ENCODE measurements around the gene MOB1A.
A peak's percentile ranks its signal among the peaks of the same experiment; 100 is the strongest.

The MOB1A gene

DNA sequence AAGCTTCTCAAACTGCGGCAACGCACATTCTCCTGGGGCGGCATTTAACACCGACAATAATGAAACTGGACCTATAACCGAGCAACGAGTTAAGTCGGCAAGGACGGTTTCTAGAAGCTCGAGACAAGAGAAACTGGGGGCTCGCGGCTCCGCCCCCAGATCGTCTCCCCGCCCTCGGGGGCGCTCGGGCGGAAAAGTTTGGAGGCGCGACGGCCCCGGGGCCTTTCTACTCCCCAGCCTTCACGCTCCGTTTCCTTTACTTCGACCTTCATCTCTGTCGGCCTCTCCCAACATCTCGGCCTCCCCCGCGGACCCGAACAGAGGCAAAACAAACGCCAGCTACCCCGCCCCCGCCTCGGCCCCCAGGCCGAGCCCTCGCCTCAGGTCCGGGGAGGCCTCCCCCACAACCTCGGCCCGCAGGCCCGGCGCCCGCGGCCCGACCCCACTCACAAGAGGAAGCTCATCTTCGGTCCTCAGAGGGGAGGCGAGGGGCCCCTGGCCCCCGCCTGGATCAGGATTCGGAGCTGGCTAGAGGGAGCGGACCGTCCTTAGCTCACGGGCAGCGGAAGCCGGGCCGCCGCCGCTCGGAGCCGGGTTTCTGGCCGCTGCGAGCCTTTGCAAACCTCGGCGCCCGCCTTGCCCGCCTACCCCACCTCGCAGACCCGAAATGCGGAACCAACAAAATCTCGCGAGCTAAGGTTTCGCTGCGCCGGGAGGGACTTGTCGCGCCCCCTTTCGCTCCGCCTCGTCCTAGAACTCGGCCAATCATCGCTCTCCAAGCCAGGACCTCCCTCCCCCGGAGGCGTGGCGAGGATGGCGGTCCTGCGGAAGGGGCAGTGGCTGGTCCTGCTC, at the start of gene MOB1A:
Gene MOB1A (minus strand): TSS at position 669 of the 852 bp plus-strand sequence. CDS start 205 bp downstream, at position 464.
- DNase-seq (ENCODE audit: low spot score), result peak; percentile 94
- TF ChIP-seq, protein P1, sequence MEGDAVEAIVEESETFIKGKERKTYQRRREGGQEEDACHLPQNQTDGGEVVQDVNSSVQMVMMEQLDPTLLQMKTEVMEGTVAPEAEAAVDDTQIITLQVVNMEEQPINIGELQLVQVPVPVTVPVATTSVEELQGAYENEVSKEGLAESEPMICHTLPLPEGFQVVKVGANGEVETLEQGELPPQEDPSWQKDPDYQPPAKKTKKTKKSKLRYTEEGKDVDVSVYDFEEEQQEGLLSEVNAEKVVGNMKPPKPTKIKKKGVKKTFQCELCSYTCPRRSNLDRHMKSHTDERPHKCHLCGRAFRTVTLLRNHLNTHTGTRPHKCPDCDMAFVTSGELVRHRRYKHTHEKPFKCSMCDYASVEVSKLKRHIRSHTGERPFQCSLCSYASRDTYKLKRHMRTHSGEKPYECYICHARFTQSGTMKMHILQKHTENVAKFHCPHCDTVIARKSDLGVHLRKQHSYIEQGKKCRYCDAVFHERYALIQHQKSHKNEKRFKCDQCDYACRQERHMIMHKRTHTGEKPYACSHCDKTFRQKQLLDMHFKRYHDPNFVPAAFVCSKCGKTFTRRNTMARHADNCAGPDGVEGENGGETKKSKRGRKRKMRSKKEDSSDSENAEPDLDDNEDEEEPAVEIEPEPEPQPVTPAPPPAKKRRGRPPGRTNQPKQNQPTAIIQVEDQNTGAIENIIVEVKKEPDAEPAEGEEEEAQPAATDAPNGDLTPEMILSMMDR (IDR thresholded peaks at IDR 0.05; ENCODE audit: borderline replicate concordance, control extremely low read depth, extremely low read depth, insufficient read depth, missing control alignments), result no peak
- in situ Hi-C loops (cut with MboI; ENCODE audit: low sequenced_read_pairs, unreplicated experiment), result no loop called here

DNA sequence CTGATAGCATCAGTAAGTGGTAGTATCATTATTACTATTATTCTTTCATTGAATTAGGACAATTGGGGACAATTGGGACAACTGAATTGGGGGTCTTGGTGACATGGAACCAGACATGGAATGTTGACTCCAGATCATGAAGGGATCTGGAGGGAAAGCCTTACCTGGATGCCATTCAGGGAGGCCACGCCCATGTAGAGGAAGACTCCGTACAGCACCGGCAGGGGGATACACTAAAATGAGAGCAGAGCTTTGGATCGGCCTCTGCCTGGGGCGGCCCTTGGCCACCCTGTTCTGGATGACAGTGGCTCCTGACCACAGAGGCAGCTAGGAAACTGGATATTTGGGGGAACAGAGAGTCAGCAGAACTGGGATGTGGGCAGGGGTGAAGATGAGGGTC, 49.0 kb upstream of the MOB1A start:
- no peak for DNase-seq (ENCODE audit: low spot score)
- TF ChIP-seq, protein P1 (IDR thresholded peaks at IDR 0.05; ENCODE audit: borderline replicate concordance, control extremely low read depth, extremely low read depth, insufficient read depth, missing control alignments), result no peak
- in situ Hi-C loops (cut with MboI; ENCODE audit: low sequenced_read_pairs, unreplicated experiment), result no loop called here

DNA sequence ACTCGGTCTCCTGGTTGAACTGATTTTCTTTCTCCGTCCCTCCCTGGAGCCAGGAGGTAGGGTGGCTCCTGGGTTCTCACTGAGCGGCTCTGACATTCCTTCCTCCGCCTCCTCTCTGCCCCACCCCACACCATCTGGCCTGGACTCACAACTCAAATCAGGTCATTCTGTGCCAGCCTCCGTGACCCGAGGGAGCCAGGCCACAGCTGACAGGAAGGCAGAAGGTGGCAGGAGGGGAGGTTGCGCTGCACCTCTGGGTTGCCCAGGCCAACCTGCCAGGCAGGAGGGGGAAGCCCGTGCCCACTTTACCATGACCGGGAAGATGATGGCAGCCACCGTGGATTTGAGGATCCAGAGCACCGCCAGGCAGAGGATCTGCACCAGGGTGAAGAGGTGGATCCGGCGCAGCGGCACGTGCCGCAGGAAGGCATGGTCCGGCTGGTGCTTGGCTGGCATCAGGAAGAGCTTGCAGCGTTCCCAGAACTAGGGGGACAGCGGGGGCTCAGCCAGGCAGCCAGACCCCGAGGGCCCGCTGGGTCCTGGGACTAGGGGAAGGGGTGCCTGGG, 48.1 kb upstream of the MOB1A start:
- no peak for DNase-seq (ENCODE audit: low spot score)
- in situ Hi-C loops (cut with MboI; ENCODE audit: low sequenced_read_pairs, unreplicated experiment), result no loop called here
- TF ChIP-seq, protein P1 (IDR thresholded peaks at IDR 0.05; ENCODE audit: borderline replicate concordance, control extremely low read depth, extremely low read depth, insufficient read depth, missing control alignments), result no peak

DNA sequence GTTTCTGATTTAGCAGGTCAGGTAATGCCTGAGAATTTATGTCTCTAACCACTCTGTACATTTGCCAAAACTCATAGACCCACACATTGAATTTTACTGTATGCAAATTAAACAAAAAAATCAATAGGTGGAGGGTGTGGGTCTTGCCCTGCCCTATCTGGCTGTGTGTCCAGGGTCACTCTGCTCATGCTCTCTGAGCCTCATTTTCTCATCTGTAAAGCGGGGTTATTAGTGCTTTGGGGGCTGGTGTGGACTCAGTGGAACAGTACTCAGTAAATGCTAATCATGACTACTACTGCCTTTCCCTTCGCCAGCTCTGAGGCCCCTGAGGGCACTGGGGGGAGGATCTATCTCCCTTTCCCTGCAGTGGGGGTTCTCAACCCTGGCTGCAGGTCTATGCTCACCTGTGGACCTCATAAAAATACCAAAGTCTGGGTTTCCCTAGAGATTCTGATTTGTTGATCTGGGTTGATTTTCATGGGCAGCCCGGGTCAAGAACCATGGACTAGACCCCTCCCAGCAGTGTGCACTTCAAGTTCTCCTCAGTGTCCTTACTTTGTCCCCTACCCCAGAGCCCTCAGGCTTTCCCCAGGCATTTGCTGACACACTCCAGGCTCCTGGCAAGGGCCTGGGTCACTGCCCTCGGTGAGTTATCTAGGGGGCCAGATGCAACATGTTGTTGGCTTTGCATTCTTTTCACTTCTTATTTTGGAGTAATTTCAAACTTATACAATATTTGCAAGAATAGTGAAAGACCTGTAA, 47.2 kb upstream of the MOB1A start:
- TF ChIP-seq, protein P1 (IDR thresholded peaks at IDR 0.05; ENCODE audit: borderline replicate concordance, control extremely low read depth, extremely low read depth, insufficient read depth, missing control alignments), result no peak
- no peak for DNase-seq (ENCODE audit: low spot score)
- in situ Hi-C loops (cut with MboI; ENCODE audit: low sequenced_read_pairs, unreplicated experiment), result no loop called here

DNA sequence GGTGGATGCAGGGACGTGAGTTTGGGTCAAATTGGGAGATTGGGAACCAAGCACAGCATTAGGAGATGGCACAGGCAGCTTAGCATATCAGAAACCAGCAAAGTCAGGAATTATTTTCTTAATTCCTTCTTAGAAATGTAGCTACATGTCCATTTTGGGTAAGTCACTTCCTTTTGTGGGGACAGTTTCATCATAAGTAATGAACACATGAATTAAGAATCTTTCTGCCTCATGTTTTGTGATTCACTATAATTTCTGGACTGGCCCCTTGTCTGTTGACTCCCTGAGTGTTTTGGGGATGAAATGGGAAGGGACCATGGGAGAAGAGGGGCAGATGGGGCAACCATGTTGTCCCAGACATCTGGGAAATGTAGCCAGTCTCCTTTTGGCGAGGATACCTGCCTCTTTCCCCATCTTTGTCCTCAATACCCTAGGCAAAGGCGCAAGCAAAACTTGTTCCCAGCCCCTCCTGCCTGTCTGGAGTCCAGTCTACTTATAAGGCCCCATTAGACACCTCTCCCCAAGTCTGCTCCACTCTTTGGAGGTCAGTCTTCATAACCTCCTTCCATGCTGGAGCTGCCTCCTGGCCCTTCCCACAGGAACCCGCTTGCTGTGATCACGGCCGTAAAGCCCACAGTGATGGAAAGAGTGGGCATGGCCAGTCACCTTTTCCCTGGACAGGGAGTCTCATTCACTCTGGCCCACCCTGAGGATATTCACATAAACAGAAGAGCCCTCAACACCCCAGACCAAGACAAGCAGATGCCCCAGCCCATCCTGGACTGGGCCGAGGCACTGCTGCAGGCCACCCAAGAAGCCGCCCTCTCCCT, 45.5 kb upstream of the MOB1A start:
- TF ChIP-seq, protein P1 (IDR thresholded peaks at IDR 0.05; ENCODE audit: borderline replicate concordance, control extremely low read depth, extremely low read depth, insufficient read depth, missing control alignments), result no peak
- in situ Hi-C loops (cut with MboI; ENCODE audit: low sequenced_read_pairs, unreplicated experiment), result no loop called here
- no peak for DNase-seq (ENCODE audit: low spot score)

DNA sequence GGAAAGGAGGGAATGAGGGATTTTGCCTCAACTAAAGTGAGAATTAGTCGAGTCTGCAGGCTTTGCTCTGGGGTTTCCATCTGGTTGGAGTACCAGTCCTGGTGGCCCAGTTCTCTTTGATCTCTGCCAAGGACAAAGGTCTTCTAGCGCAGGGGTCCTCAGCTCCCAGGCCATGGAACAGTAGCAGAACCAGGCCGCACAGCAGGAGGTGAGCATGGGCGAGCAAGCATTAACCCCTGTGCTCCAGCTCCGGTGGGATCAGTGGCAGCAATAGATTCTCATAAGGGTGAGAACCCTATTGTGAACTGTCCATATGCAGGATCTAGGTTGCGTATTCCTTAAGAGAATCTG, 43.6 kb upstream of the MOB1A start:
- TF ChIP-seq, protein P1 (IDR thresholded peaks at IDR 0.05; ENCODE audit: borderline replicate concordance, control extremely low read depth, extremely low read depth, insufficient read depth, missing control alignments), result no peak
- DNase-seq (ENCODE audit: low spot score), result no peak
- in situ Hi-C loops (cut with MboI; ENCODE audit: low sequenced_read_pairs, unreplicated experiment), result no loop called here

Measured in GM13976 (cell line).